ENCODE measurements around the gene ZNF26. TPM values are rescaled to one million over a fixed set of nuclear protein-coding genes. Genes with fewer than 3 reads are reported as not detected.

The ZNF26 gene
- total and polyA plus RNA-seq, 2 of the 8 experiments (the other 6 are each of a cell fraction or from before 2014, with no cell fraction given), result 5.8 to 8.4 TPM

DNA sequence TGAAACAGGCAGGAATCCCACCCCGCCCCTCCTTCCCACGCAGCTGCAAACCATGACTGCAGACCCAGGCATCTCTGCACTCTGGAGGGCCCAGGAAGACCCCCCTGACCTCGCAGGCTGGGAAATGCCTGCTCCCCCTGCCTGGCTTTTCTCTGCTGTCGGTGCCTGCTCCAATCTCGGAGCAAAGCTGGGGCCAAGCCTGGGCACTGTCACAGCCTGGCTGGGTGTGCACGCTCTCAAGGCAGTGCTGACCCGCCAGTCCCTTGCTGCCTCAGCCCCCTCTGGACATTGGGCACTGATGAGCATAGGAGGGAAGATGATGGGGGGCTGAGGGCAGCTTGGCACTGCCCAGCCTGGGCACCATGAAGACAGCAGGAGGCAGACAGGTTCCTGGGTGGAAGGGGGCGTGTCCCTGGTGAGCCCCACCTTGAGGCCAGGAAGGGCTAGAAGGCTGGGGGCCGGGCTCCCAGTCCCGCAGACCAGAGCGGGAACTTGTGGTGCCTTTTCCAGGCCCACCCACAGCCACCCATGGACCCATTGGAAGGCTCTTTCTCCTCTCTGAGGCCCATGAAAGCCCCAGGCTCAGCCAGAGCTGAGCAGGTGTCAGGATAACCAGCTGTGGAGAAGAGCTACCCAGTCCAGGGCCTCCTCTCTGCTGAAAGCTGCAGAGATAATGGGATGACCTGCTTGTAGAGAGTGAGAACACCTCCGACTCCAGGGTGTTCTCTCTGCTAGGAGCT is 19.3 kb upstream of the ZNF26 start (continued):
- TF ChIP-seq EP300 (IDR thresholded peaks at IDR 0.05; ENCODE audit: borderline replicate concordance in 1 of 2, low read depth in 2 of 2, low read length in 2 of 2) (no peak), SIN3A (conservative IDR thresholded peaks at IDR 0.05 in 1 of 2, IDR thresholded peaks at IDR 0.05 in 1 of 2; ENCODE audit: low read depth in 1 of 2, low read length in 2 of 2) (no peak), MAFK (IDR thresholded peaks at IDR 0.05; ENCODE audit: low read depth, low read length) (no peak)

Measured in H1 (cell line).